Measurements from ENCODE around the gene TAS2R41. TPM values are rescaled to one million over a fixed set of nuclear protein-coding genes. Genes with fewer than 3 reads are reported as not detected.
"Not testable (repeated sequence)": the region's sequence is repeated elsewhere in the genome, so short reads cannot be mapped to it uniquely, and the experiment has no call there.

TAS2R41 gene
- total and polyA plus RNA-seq, 7 donors, result 1.6 TPM; not detected in 6

DNA sequence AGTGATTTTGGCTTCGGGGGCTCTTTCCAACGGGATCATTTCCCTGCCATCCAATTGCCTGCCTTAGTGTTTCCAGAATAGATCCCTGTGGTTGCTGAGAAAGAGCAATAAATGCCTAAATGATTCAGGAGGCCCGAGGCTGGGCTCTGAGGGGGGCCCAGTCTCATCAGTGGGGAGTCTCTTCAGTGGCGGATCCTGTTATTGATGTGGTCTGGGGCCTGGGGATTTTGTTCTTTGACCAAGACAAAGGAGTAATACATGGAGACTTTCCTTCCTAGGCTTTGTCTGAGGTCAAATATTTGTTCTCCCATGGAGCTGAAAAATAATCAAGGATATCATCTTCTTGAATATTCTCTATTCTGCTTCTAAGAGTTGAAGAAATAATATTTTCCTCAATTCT, 40.8 kb downstream of the TAS2R41 start:
- no peak overlapping the region for H3K27ac ChIP-seq
- intact Hi-C loops (cut with DNase I), result no loop called here
- WGBS, 2 donors, result 59 to 70% methylated on average over 4 of the region's 4 CpGs
- H3K4me3 ChIP-seq, result no peak overlapping the region
- H3K9me3 ChIP-seq, result no peaks in the 10 kb centered on the region
- no peak for DNase-seq
- peaks cover 0 to 7% (median 0%) of the 10 kb centered on the region in 3 donors for H3K27me3 ChIP-seq
- no peaks in the 10 kb centered on the region for H3K4me1 ChIP-seq
- H3K36me3 ChIP-seq, result no peaks in the 10 kb centered on the region
- TF ChIP-seq POLR2AphosphoS5 (IDR thresholded peaks at IDR 0.05), result no peak
- TF ChIP-seq EP300 (IDR thresholded peaks at IDR 0.05), result no peak
- TF ChIP-seq, protein P1, sequence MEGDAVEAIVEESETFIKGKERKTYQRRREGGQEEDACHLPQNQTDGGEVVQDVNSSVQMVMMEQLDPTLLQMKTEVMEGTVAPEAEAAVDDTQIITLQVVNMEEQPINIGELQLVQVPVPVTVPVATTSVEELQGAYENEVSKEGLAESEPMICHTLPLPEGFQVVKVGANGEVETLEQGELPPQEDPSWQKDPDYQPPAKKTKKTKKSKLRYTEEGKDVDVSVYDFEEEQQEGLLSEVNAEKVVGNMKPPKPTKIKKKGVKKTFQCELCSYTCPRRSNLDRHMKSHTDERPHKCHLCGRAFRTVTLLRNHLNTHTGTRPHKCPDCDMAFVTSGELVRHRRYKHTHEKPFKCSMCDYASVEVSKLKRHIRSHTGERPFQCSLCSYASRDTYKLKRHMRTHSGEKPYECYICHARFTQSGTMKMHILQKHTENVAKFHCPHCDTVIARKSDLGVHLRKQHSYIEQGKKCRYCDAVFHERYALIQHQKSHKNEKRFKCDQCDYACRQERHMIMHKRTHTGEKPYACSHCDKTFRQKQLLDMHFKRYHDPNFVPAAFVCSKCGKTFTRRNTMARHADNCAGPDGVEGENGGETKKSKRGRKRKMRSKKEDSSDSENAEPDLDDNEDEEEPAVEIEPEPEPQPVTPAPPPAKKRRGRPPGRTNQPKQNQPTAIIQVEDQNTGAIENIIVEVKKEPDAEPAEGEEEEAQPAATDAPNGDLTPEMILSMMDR (IDR thresholded peaks at IDR 0.05), result no peak
- no peak for TF ChIP-seq POLR2A (IDR thresholded peaks at IDR 0.05)

DNA sequence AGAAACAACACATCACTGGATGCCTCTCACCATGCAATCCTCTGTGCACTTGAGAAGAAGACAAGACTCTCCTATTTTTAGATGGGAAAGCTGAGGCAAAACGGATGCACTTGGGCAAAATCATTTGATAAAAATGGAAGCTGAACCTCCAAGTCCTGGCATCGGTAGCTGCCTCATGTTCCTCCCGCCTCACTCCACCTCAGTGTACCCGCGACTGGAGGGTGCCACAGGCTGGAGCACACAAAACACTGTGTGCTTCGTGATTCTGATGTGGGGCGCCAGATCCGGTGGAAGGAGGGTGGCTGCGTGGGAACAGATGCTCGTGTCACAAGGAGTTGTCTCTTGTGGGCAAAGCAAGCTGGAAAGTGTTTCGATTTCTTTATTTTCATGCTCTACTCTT, 41.3 kb downstream of the TAS2R41 start:
- no peaks in the 10 kb centered on the region for H3K4me1 ChIP-seq

DNA sequence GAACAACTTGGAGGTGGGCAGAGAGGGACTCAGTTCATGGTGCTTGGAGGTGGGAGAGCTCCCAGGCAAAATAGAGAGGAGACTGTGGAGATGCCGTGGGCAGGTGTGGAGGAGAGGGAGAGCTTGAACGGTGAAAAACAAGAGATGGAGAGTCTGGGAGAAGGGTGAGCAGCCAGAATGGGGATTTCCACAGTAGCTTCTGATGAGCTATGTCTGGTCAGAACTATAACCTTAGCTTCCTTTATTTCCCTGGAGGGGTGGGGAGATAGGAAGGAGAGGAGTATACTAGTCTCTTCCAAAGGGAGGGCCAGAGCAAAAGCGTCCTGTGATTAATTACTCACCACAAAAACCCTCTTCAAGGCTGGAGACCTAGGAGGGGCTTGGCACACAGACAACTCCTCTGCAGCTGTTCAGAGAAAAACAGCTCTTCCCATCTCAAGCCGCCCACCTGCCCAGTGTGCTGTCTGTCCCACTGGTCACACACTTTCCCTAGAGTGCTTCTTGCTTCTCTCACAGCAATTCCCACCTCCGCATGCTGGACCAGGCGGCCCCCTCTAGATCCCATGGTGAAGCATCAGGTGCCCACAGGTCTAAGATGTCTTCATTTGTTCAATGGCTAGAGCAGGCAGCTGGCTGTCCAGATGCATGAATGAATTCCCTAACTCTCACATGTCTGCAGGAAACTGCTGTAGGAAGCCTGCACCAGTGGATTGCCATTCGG, 41.9 kb downstream of the TAS2R41 start:
- Histone ChIP-seq H3K4me3 (no peak overlapping the region), H3K36me3 (no peaks in the 10 kb centered on the region), H3K27ac (no peak overlapping the region), H3K9me3 (no peaks in the 10 kb centered on the region), H3K4me1 (no peaks in the 10 kb centered on the region), H3K27me3 (no peaks in the 10 kb centered on the region)
- intact Hi-C loops (cut with DNase I), result no loop called here
- TF ChIP-seq, protein P1 (IDR thresholded peaks at IDR 0.05), result no peak
- TF ChIP-seq EP300 (IDR thresholded peaks at IDR 0.05) (no peak), POLR2AphosphoS5 (IDR thresholded peaks at IDR 0.05) (no peak), POLR2A (IDR thresholded peaks at IDR 0.05) (no peak)
- DNase-seq, result no peak
- 76 to 77% methylated on average over 7 of the region's 7 CpGs for WGBS, 2 donors

More for the DNA sequence above, 41.3 kb downstream of the TAS2R41 start:
- Histone ChIP-seq H3K36me3 (no peaks in the 10 kb centered on the region), H3K4me3 (no peak overlapping the region), H3K27me3 (peaks cover 0 to 3% (median 0%) of the 10 kb centered on the region in 3 donors), H3K27ac (no peak overlapping the region), H3K9me3 (no peaks in the 10 kb centered on the region)
- intact Hi-C loops (cut with DNase I), result no loop called here
- DNase-seq, result no peak
- TF ChIP-seq EP300 (IDR thresholded peaks at IDR 0.05) (no peak), POLR2A (IDR thresholded peaks at IDR 0.05) (no peak), POLR2AphosphoS5 (IDR thresholded peaks at IDR 0.05) (no peak)
- TF ChIP-seq, protein P1 (IDR thresholded peaks at IDR 0.05), result no peak
- WGBS, 2 donors, result 92% methylated on average over 11 of the region's 11 CpGs

DNA sequence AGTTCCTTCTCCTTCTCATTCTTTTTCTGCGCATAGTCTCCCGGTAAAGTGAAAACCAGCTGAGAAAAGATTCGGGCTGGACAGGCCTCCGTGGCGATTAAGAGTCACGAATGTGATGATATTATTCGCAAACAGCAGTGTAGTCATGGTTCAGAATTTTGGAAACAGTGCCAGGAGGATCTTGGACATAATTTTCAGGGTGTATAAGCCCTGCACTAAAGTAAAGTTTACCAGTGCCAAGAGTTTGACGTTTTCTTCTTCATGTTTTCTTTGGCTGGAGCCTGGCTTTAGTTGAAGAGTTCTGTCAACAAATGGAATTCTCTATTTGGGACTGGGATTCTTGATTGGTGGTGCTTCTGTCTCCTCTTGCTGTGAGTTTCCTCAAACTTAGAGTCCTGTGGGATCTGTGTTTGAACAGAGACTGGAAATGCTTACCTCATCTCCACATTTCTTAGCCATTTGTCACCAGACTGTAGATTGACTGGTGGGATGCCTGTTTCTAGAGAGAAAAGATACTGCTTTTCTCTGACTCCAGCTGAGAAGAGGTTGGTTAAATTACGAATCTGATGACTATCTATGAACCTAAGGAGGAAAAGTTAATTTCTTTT, 44.7 kb downstream of the TAS2R41 start:
- no CpG with 5 or more reads among the region's 9 CpGs for WGBS, 2 donors
- H3K36me3 ChIP-seq, result not testable (repeated sequence)

More for the DNA sequence above, 44.7 kb downstream of the TAS2R41 start:
- H3K4me1 ChIP-seq; H3K9me3 ChIP-seq; intact Hi-C loops (cut with DNase I); H3K4me3 ChIP-seq; H3K27me3 ChIP-seq; DNase-seq; H3K27ac ChIP-seq: not testable (repeated sequence)

Other genes with a start within 250 kb of the TAS2R41 start
- gene GSTK1, start 214.4 kb upstream of the TAS2R41 start, total RNA-seq, result 100 to 1,000 TPM; 111 to 168 (median 134) TPM
- 100 to 1,000 TPM; 158 to 247 (median 234) TPM for gene GSTK1, start 214.4 kb upstream of the TAS2R41 start, polyA plus RNA-seq
- under 1 TPM in 1 of 4 donors, not detected in 3; 0.71 TPM for gene TMEM139, start 192.9 kb upstream of the TAS2R41 start, total RNA-seq
- 10 to 100 TPM; 26.4 to 58.5 (median 54.8) TPM for gene TMEM139, start 192.9 kb upstream of the TAS2R41 start, polyA plus RNA-seq
- 10 to 100 TPM in 1 of 4 donors, 1 to 10 TPM in 3; 7.1 to 14.4 (median 7.8) TPM for gene CASP2, start 189.5 kb upstream of the TAS2R41 start, total RNA-seq
- gene CASP2, start 189.5 kb upstream of the TAS2R41 start, polyA plus RNA-seq, result 10 to 100 TPM in 1 of 3 donors, 1 to 10 TPM in 2; 6.0 to 16.2 (median 6.0) TPM
- under 1 TPM in 1 of 4 donors, not detected in 3; 0.14 TPM for gene CLCN1, start 161.8 kb upstream of the TAS2R41 start, total RNA-seq
- gene CLCN1, start 161.8 kb upstream of the TAS2R41 start, polyA plus RNA-seq, result under 1 TPM in 1 of 3 donors, not detected in 2; 0.15 TPM
- 10 to 100 TPM in 1 of 4 donors, 1 to 10 TPM in 3; 6.4 to 15.7 (median 6.8) TPM for gene FAM131B, start 115.2 kb upstream of the TAS2R41 start, total RNA-seq
- 1 to 10 TPM in 1 of 3 donors, under 1 TPM in 2; under 0.01 to 2.0 (median under 0.01) TPM for gene FAM131B, start 115.2 kb upstream of the TAS2R41 start, polyA plus RNA-seq
- 100 to 1,000 TPM in 2 of 4 donors, 10 to 100 TPM in 2; 67.3 to 218 (median 120) TPM for gene ZYX, start 96.5 kb upstream of the TAS2R41 start, total RNA-seq
- gene ZYX, start 96.5 kb upstream of the TAS2R41 start, polyA plus RNA-seq, result 10 to 100 TPM; 34.4 to 91.3 (median 46.8) TPM
- 1 to 10 TPM in 1 of 4 donors, under 1 TPM in 1, not detected in 2; 0.14 to 1.5 TPM for gene EPHA1, start 69.0 kb upstream of the TAS2R41 start, total RNA-seq
- 10 to 100 TPM in 1 of 3 donors, 1 to 10 TPM in 1, under 1 TPM in 1; 0.92 to 10.2 (median 4.2) TPM for gene EPHA1, start 69.0 kb upstream of the TAS2R41 start, polyA plus RNA-seq
- gene TAS2R60, start 34.4 kb upstream of the TAS2R41 start, total RNA-seq, result not detected
- gene TAS2R60, start 34.4 kb upstream of the TAS2R41 start, polyA plus RNA-seq, result not detected
- gene CTAGE15, start 93.9 kb downstream of the TAS2R41 start, total RNA-seq, result 1 to 10 TPM in 1 of 4 donors, under 1 TPM in 1, not detected in 2; 0.55 to 1.3 TPM
- gene CTAGE15, start 93.9 kb downstream of the TAS2R41 start, polyA plus RNA-seq, result under 1 TPM in 1 of 3 donors, not detected in 2; 0.63 TPM
- gene TCAF2, start 143.1 kb downstream of the TAS2R41 start, total RNA-seq, result 1 to 10 TPM in 2 of 4 donors, under 1 TPM in 2; 0.82 to 2.9 (median 1.5) TPM
- gene TCAF2, start 143.1 kb downstream of the TAS2R41 start, polyA plus RNA-seq, result 1 to 10 TPM in 2 of 3 donors, under 1 TPM in 1; 0.92 to 3.2 (median 1.2) TPM